Suprapubic skin (tissue), 4 donors: ENCODE results near the gene CYBC1. TPM values are rescaled to one million over a fixed set of nuclear protein-coding genes. Genes with fewer than 3 reads are reported as not detected.

Source experiments
- DNase-seq, 2 donors: peaks; one replicate each; pipeline ENCODE4 v3.0.0-alpha.2; 2019; ENCODE audit warnings: low spot score in 2 of 2
- H3K27ac ChIP-seq: fragments of 200-600 bp; sonication (generic); one replicate; pipeline ENCODE4 v1.5.1; 2019
- H3K27me3 ChIP-seq: fragments of 200-600 bp; sonication (generic); one replicate; pipeline ENCODE4 v1.5.1; 2019
- H3K36me3 ChIP-seq: fragments of 200-600 bp; sonication (generic); one replicate; pipeline ENCODE4 v1.5.1; 2019
- H3K4me1 ChIP-seq: fragments of 200-600 bp; sonication (generic); one replicate; pipeline ENCODE4 v1.5.1; 2019
- H3K4me3 ChIP-seq: fragments of 200-600 bp; sonication (generic); one replicate; pipeline ENCODE4 v1.5.1; 2019; ENCODE audit warnings: mild to moderate bottlenecking
- H3K9me3 ChIP-seq: fragments of 200-600 bp; sonication (generic); one replicate; pipeline ENCODE4 v1.5.1; 2019
- CTCF ChIP-seq, 2 donors: fragments of 200-600 bp in 1 of 2; fragments of 450-650 bp in 1 of 2; sonication (generic) in 1 of 2; IDR thresholded peaks; one replicate each; pipeline ENCODE4 v1.5.1; 2016 to 2019; ENCODE audit warnings: antibody characterized with exemption in 2 of 2, mild to moderate bottlenecking in 1 of 2, moderate library complexity in 1 of 2
- EP300 ChIP-seq: sonication (generic); formaldehyde crosslinking; IDR thresholded peaks from one replicate; pipeline ENCODE4 v1.6.1; 2017; ENCODE audit warnings: antibody characterized with exemption
- POLR2A ChIP-seq, 2 donors: fragments of 450-650 bp; IDR thresholded peaks; one replicate each; pipeline ENCODE4 v1.6.1; 2017; ENCODE audit warnings: antibody characterized with exemption in 2 of 2, mild to moderate bottlenecking in 2 of 2, moderate library complexity in 2 of 2
- POLR2AphosphoS5 ChIP-seq, 3 donors: sonication (generic); formaldehyde crosslinking; IDR thresholded peaks; one replicate each; pipeline ENCODE4 v1.6.1; 2017; ENCODE audit warnings: antibody characterized with exemption in 3 of 3
- WGBS: methylation state at CpG from one replicate; pipeline ENCODE4 v1.1.5; 2018; 5-methylcytosine and 5-hydroxymethylcytosine counted together
- total RNA-seq, 4 donors: library from RNA; depleted of rRNA; stranded (reverse); fragments of >200 nt; gene quantifications; one replicate each; pipeline ENCODE4 v1.1.0, GENCODE V29; 2016

Gene CYBC1
- total RNA-seq, 4 donors from 2014 or later, result 36.4 to 53.1 (median 45.6) TPM

GRCh38 chr17:82424001-82424862 lies 26.3 kb downstream of the CYBC1 start:
- TF ChIP-seq CTCF (IDR thresholded peaks at IDR 0.05) (peak; percentile 49 to 65), POLR2A (IDR thresholded peaks at IDR 0.05) (no peak)
- peaks cover 3% of the 10 kb centered on the region for H3K36me3 ChIP-seq
- H3K27ac ChIP-seq, result no peak overlapping the region
- DNase-seq, result no peak
- 70% methylated on average over 22 of the region's 25 CpGs for WGBS
- peak overlapping the region; percentile 26 for H3K4me3 ChIP-seq
- H3K4me1 ChIP-seq, result peaks cover 9% of the 10 kb centered on the region
- no peaks in the 10 kb centered on the region for H3K27me3 ChIP-seq
- no peaks in the 10 kb centered on the region for H3K9me3 ChIP-seq

GRCh38 chr17:82419540-82419939 lies 31.0 kb downstream of the CYBC1 start:
- TF ChIP-seq CTCF (IDR thresholded peaks at IDR 0.05) (no peak), POLR2AphosphoS5 (IDR thresholded peaks at IDR 0.05) (no peak), EP300 (no peak), POLR2A (IDR thresholded peaks at IDR 0.05) (no peak)
- Histone ChIP-seq H3K27ac (no peak overlapping the region), H3K4me1 (peaks cover 33% of the 10 kb centered on the region), H3K27me3 (no peaks in the 10 kb centered on the region), H3K4me3 (peak overlapping the region; percentile 75), H3K9me3 (no peaks in the 10 kb centered on the region), H3K36me3 (peaks cover 3% of the 10 kb centered on the region)
- WGBS, result 85% methylated on average over 2 of the region's 2 CpGs
- no peak for DNase-seq

- WGBS, result under 1% methylated on average over 18 of the region's 108 CpGs
- peak within 1 kb of the TSS; percentile 75 for H3K4me3 ChIP-seq
- H3K27ac ChIP-seq, result peak within 1 kb of the TSS; percentile 93
- DNase-seq, result no peak
- TF ChIP-seq EP300 (no peak), POLR2AphosphoS5 (IDR thresholded peaks at IDR 0.05) (peak in 1 of 3 donors; percentile 28), POLR2A (IDR thresholded peaks at IDR 0.05) (peak in 1 of 2 donors; percentile 59), CTCF (IDR thresholded peaks at IDR 0.05) (peak in 1 of 2 donors; percentile 15)
- H3K4me1 ChIP-seq, result peaks cover 32% of the 10 kb centered on the region
- no peaks in the 10 kb centered on the region for H3K27me3 ChIP-seq
- peaks cover 5% of the 10 kb centered on the region for H3K36me3 ChIP-seq
- H3K9me3 ChIP-seq, result no peaks in the 10 kb centered on the region
These were observed 32.3 kb downstream of the CYBC1 start, which contains the start of the genes HEXD and OGFOD3 for GRCh38 chr17:82418001-82418986. TSS of gene HEXD (plus strand) at chr17:82418347. CDS start at chr17:82419800, 1,453 bp downstream. TSS of gene OGFOD3 (minus strand) at chr17:82418586. CDS start at chr17:82418485, 101 bp downstream.

- no peaks in the 10 kb centered on the region for H3K27me3 ChIP-seq
- 87% methylated on average over 6 of the region's 6 CpGs for WGBS
- no peak for TF ChIP-seq EP300
- no peak for TF ChIP-seq POLR2AphosphoS5 (IDR thresholded peaks at IDR 0.05)
- no peak for TF ChIP-seq POLR2A (IDR thresholded peaks at IDR 0.05)
- no peak for TF ChIP-seq CTCF (IDR thresholded peaks at IDR 0.05)
These were observed 33.8 kb downstream of the CYBC1 start for GRCh38 chr17:82416771-82417170.

More at GRCh38 chr17:82416771-82417170, 33.8 kb downstream of the CYBC1 start:
- Histone ChIP-seq H3K4me1 (peaks cover 32% of the 10 kb centered on the region), H3K4me3 (no peak overlapping the region), H3K9me3 (no peaks in the 10 kb centered on the region), H3K36me3 (peaks cover 8% of the 10 kb centered on the region), H3K27ac (no peak overlapping the region)
- DNase-seq, result no peak
